GM21526 (cell line): ENCODE results near the gene SLC39A11.
"Not testable (repeated sequence)": the region's sequence is repeated elsewhere in the genome, so short reads cannot be mapped to it uniquely, and the experiment has no call there.

ENCODE experiments used
- ATAC-seq: cut with Tn5 transposase; IDR thresholded peaks from one replicate; pipeline ENCODE4 v1.9.1; 2021; ENCODE audit warnings: moderate library complexity; ENCODE audit not compliant: unreplicated experiment, low FRiP score

Gene SLC39A11

GRCh38 chr17:72853440-72854415, 238.8 kb downstream of the SLC39A11 start:
- ATAC-seq, result no peak

GRCh38 chr17:72852277-72852938, 240.1 kb downstream of the SLC39A11 start:
- ATAC-seq, result no peak

GRCh38 chr17:72850410-72851118, 241.9 kb downstream of the SLC39A11 start:
- no peak for ATAC-seq

DNA sequence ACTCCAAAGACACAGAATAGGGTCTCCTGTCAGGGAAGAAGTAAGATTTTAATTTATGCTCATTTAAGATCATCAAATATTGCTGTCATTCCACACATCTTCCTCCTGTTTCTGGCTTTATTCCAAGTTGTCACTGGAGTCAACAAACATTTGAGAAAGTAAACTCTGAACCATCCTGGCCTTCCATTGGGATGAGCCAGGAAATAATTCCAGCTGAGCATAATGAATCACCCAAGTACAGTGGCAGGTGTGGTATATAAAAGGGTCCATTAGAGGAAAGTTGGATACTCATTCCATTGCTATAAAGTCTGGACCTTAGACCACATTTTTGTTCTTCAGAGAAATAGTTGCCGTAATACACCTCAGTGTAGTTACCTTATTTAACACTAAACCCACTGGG, 246.1 kb downstream of the SLC39A11 start:
- no peak for ATAC-seq

GRCh38 chr17:72843591-72843990, 248.9 kb downstream of the SLC39A11 start:
- no peak for ATAC-seq

DNA sequence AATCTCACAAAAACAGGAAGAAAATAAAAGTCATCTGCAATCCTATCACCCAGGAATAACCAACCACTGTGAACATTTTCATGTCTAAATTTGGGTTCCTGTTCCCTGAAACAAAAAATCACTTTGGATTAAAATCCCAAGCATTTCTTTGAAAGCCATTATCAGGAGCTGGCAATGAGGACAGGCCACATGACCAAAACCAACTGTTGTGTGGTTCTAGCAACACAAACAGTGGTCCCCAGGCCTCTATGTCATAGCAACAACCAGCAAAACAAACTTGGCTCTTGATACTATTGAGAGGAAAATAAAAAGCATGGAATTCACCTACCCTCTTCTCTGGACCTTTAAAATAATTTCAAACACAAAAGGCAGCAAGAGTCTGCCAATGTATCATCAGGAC, 252.5 kb downstream of the SLC39A11 start:
- ATAC-seq, result no peak

DNA sequence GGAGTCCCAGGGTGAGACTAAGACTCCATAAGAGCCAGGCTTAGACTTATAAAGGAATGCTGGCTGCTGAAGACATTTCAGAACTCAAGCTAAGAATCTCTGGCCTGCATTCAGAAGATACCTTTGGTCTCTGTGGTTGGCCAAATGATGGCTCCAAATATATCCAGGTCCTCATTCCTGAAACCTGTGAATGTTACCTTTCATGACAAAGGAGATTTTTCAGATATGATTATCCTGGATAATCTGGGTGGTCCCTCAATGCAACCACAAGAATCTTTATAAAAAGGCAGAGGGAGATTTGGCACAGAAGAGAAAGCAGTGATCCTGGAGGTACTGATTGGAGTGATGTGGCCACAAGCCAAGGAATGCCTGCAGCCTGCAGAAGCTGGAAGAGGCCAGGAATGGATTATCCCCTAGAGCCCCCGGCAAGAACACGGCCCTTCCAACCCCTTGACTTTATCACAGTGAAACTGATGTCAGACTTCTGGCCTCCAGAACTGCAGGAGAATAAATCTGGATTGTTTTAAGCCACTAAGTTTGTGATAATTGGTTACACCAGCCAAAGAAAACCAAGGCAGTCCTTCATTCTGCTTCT, 253.3 kb downstream of the SLC39A11 start:
- no peak for ATAC-seq

DNA sequence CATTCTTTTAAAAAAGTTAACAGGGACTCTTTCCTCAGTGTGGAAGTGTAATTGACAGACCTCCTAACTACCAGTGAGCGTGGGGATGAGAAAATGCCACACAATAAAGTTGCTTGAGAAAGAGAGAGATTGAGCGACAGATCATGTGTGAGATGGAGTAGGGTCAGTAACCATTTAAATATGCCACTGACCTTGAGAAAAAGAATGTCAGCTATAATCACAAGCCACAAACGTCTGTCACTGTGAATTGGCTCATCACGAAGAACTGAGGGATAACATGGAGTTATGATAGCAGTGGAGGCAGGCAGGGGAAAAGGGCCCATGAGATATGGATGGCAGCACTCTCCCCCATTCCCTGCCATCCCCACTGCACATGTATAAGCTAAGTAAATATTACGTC, 253.9 kb downstream of the SLC39A11 start:
- no peak for ATAC-seq

- no peak for ATAC-seq
Measured at GRCh38 chr17:72838068-72838467, 254.4 kb downstream of the SLC39A11 start.

DNA sequence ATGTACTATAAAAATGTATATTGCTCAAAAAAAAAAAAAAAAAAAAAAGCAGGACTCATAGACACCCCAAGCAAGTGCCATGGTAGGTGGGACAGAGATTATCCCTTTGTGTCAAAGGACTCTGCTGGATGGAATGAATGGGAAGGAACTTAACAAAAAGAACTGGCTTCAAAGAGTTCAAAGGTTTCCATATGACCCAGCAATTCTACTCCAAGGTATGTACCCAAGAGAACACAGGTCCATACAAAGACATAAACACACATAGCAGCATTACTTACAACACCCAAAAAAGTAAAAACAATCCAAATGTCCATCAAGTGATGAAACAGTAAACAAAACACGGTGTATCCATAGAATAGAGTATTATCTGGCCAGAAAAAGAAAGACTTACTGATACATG, 255.2 kb downstream of the SLC39A11 start:
- no peak for ATAC-seq

DNA sequence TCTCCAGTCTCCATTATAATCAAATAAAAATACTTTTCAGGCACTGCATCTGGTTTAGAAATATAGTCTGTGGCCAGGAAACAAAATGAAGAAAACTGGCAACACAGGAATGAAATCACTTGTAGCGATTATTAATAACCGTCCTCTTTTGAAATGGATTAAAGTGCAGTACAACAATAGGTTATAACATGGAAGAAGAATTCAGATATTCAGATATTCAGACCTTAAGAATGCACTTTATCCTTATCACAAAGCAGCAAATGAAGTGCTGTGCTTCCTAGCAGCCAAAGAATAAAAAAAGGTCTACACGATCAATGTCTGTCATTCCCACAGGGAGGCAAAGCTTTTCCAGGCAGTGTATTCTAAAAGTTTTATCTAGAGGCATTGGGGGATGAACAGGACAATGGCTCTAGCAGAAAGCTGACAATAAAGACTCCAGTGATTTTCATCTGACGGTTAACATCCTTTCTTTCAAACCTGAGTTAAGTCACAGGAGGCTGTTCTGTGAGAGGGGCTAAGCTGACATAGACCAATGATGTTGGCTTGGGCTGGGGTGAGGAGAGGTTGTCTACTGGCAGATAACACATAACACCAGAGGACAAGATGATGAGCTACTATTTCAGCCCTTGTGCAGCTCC, 259.2 kb downstream of the SLC39A11 start:
- no peak for ATAC-seq

GRCh38 chr17:72832306-72832705, 260.2 kb downstream of the SLC39A11 start:
- ATAC-seq, result no peak

GRCh38 chr17:72829883-72830282, 262.6 kb downstream of the SLC39A11 start:
- ATAC-seq, result no peak

GRCh38 chr17:72826602-72827001, 265.9 kb downstream of the SLC39A11 start:
- no peak for ATAC-seq

DNA sequence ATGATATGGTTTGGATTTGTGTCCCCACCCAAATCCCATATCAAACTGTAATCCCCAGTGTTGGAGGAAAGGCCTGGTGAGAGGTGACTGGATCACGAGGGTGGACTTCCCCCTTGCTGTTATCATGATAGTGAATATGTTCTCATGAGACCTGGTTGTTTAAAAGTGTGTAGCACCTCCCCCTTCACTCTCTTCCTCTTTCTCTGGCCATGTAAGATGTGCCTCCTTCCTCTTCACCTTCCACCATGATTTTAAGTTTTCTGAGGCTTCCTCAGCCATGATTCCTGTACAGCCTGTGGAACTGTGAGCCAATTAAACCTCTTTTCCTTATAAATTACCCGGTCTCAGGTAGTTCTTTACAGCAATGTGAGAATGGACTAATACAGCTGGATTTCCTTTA, 266.4 kb downstream of the SLC39A11 start:
- ATAC-seq, result not testable (repeated sequence)

- no peak for ATAC-seq
Measured at GRCh38 chr17:72825218-72825617, 267.3 kb downstream of the SLC39A11 start.

- not testable (repeated sequence) for ATAC-seq
Measured at GRCh38 chr17:72824267-72824666, 268.2 kb downstream of the SLC39A11 start.

DNA sequence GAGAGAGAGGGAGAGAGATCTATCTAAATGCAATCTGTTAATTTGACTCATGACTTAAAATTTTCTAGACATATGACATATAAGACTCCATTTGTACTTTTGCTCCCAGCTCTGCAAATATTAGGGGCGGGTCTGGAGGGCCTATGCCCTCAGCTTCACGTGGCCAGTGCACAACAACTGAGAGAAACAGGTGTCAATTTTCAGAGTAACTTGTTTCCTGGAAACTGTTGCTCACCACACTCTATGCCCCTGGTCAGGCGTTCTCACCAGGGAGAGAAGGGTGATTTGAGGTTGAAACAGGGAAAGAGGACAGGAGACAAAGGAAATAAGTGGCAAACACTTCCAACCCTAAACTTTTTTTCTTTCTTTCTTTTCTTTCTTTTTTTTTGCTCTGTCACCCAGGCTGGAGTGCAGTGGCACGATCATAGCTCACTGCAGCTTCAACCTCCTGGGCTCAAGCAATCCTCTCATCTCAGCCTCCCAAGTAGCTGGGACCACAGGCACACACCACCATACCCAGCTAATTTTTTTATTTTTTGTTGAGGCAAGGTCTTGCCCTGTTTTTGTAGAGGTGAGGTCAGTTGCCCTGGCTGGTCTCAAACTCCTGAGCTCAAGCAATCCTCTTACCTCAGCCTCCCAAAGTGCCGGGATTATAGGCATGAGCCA, 270.0 kb downstream of the SLC39A11 start:
- no peak for ATAC-seq

GRCh38 chr17:72816406-72816805, 276.1 kb downstream of the SLC39A11 start:
- no peak for ATAC-seq

- no peak for ATAC-seq
Measured at GRCh38 chr17:72813481-72813880, 279.0 kb downstream of the SLC39A11 start.
